ENCODE data around the gene PP2D1.

- TF ChIP-seq SMC3 (IDR thresholded peaks at IDR 0.05) (no peak), EP300 (IDR thresholded peaks at IDR 0.05) (no peak), HMGXB4 (CRISPR knock-in tag; IDR thresholded peaks at IDR 0.05; ENCODE audit: borderline replicate concordance) (no peak), RNF2 (IDR thresholded peaks at IDR 0.05; ENCODE audit: borderline replicate concordance, low read depth) (no peak), CTCF (IDR thresholded peaks at IDR 0.05) (no peak), E2F6 (IDR thresholded peaks at IDR 0.05; ENCODE audit: borderline replicate concordance, low read depth) (no peak), REST (IDR thresholded peaks at IDR 0.05) (no peak), ZFP36 (IDR thresholded peaks at IDR 0.05; ENCODE audit: borderline replicate concordance, partially characterized antibody) (no peak), FOSB (CRISPR knock-in tag; IDR thresholded peaks at IDR 0.05) (no peak), MAX (IDR thresholded peaks at IDR 0.05) (no peak), RCOR1 (IDR thresholded peaks at IDR 0.05; ENCODE audit: low read depth, low read length) (no peak)
Observed at GRCh38 chr3:19940643-19941042, 71.4 kb downstream of the PP2D1 start.
